ENCODE results near the gene HIVEP1.

GRCh38 chr6:12078014-12078413 is 65.9 kb downstream of the HIVEP1 start:
- no peak for TF ChIP-seq PATZ1 (tag by site-specific recombination; IDR thresholded peaks at IDR 0.05)
- TF ChIP-seq RBAK (tag by site-specific recombination; IDR thresholded peaks at IDR 0.05), result no peak
- TF ChIP-seq ZNF398 (tag by site-specific recombination; IDR thresholded peaks at IDR 0.05), result no peak
- no peak for TF ChIP-seq ZNF645 (tag by site-specific recombination; IDR thresholded peaks at IDR 0.05)
- no peak for TF ChIP-seq ZNF549 (tag by site-specific recombination; IDR thresholded peaks at IDR 0.05)
- TF ChIP-seq YY1 (tag by site-specific recombination; IDR thresholded peaks at IDR 0.05), result no peak
- TF ChIP-seq CTCF (tag by site-specific recombination; IDR thresholded peaks at IDR 0.05), result no peak
- TF ChIP-seq ZNF510 (tag by site-specific recombination; IDR thresholded peaks at IDR 0.05; ENCODE audit: insufficient replicate concordance), result no peak
- no peak for TF ChIP-seq ZNF416 (tag by site-specific recombination; IDR thresholded peaks at IDR 0.05)
- no peak for TF ChIP-seq REST (tag by site-specific recombination; IDR thresholded peaks at IDR 0.05)

Data from HEK293 (cell line).